ENCODE data around the gene FBXL4.
"Not testable (repeated sequence)": the region's sequence is repeated elsewhere in the genome, so short reads cannot be mapped to it uniquely, and the experiment has no call there.

Gene FBXL4

DNA sequence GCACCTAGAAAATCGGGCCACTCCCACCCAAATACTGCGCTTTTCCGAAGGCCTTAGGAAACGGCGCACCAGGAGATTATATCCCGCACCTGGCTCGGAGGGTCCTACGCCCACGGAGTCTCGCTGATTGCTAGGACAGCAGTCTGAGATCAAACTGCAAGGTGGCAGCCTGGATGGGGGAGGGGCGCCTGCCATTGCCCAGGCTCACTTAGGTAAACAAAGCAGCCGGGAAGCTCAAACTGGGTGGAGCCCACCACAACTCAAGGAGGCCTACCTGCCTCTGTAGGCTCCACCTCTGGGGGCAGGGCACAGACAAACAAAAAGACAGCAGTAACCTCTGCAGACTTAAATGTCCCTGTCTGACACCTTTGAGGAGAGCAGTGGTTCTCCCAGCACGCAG lies 36.8 kb downstream of the FBXL4 start:
- H2BK5ac ChIP-seq (ENCODE audit: low read length); H3K4me1 ChIP-seq (ENCODE audit: control insufficient read depth in 2 of 2, insufficient read depth in 1 of 2, low read depth in 1 of 2, low read length in 2 of 2); DNase-seq (ENCODE audit: low spot score); H3K23ac ChIP-seq (ENCODE audit: low read depth, low read length, poor library complexity); H3K4ac ChIP-seq (ENCODE audit: low read length); H3K27ac ChIP-seq (replicated peaks; ENCODE audit: low read length); H3K4me2 ChIP-seq (ENCODE audit: insufficient read depth, low read length, poor library complexity, severe bottlenecking); H3K9ac ChIP-seq (ENCODE audit: low read depth, low read length, poor library complexity); H3K9me3 ChIP-seq (replicated peaks in 1 of 2; ENCODE audit: control insufficient read depth in 2 of 2, insufficient read depth in 1 of 2, low read depth in 1 of 2, low read length in 2 of 2); H4K91ac ChIP-seq (ENCODE audit: low read depth, low read length, poor library complexity); H2BK120ac ChIP-seq (ENCODE audit: low read depth, low read length); H4K8ac ChIP-seq (ENCODE audit: low read depth, low read length); H2AK5ac ChIP-seq (ENCODE audit: low read depth, low read length); H3K14ac ChIP-seq (ENCODE audit: low read length); H3K79me1 ChIP-seq (ENCODE audit: low read depth, low read length); H2AFZ ChIP-seq (ENCODE audit: low read length); H3K36me3 ChIP-seq (replicated peaks in 1 of 2; ENCODE audit: control insufficient read depth in 2 of 2, insufficient read depth in 2 of 2, low read length in 2 of 2); H3K27me3 ChIP-seq (ENCODE audit: control insufficient read depth in 3 of 3, insufficient read depth in 3 of 3, low read depth in 1 of 3, low read length in 3 of 3); H3K18ac ChIP-seq (ENCODE audit: low read length); H2BK12ac ChIP-seq (ENCODE audit: low read length); H3K4me3 ChIP-seq (ENCODE audit: low read length in 2 of 2); H2BK15ac ChIP-seq (ENCODE audit: low read length): not testable (repeated sequence)
- no CpG with 5 or more reads among the region's 13 CpGs for WGBS, 2 donors (ENCODE audit: extremely low coverage in 2 of 2, insufficient read length in 2 of 2, insufficient replicate concordance in 1 of 2)

GRCh38 chr6:98909236-98909635 lies 38.5 kb downstream of the FBXL4 start:
- Histone ChIP-seq H3K79me1 (ENCODE audit: low read depth, low read length) (no peaks in the 10 kb centered on the region), H2BK15ac (ENCODE audit: low read length) (no peak overlapping the region), H3K23ac (ENCODE audit: low read depth, low read length, poor library complexity) (no peak overlapping the region), H3K4ac (ENCODE audit: low read length) (no peak overlapping the region), H4K91ac (ENCODE audit: low read depth, low read length, poor library complexity) (no peak overlapping the region), H3K18ac (ENCODE audit: low read length) (no peak overlapping the region), H3K14ac (ENCODE audit: low read length) (no peak overlapping the region), H3K9ac (ENCODE audit: low read depth, low read length, poor library complexity) (no peak overlapping the region), H3K36me3 (replicated peaks in 1 of 2; ENCODE audit: control insufficient read depth in 2 of 2, insufficient read depth in 2 of 2, low read length in 2 of 2) (peaks cover 0 to 18% of the 10 kb centered on the region in 2 donors), H3K9me3 (replicated peaks in 1 of 2; ENCODE audit: control insufficient read depth in 2 of 2, insufficient read depth in 1 of 2, low read depth in 1 of 2, low read length in 2 of 2) (peaks cover 0 to 3% of the 10 kb centered on the region in 2 donors), H2BK120ac (ENCODE audit: low read depth, low read length) (no peak overlapping the region), H4K8ac (ENCODE audit: low read depth, low read length) (no peak overlapping the region), H3K27me3 (ENCODE audit: control insufficient read depth in 3 of 3, insufficient read depth in 3 of 3, low read depth in 1 of 3, low read length in 3 of 3) (no peaks in the 10 kb centered on the region), H3K4me3 (ENCODE audit: low read length in 2 of 2) (no peak overlapping the region), H3K27ac (replicated peaks; ENCODE audit: low read length) (no peak overlapping the region), H2AK5ac (ENCODE audit: low read depth, low read length) (no peak overlapping the region), H2BK12ac (ENCODE audit: low read length) (no peak overlapping the region), H2BK5ac (ENCODE audit: low read length) (no peak overlapping the region), H3K4me2 (ENCODE audit: insufficient read depth, low read length, poor library complexity, severe bottlenecking) (no peak overlapping the region), H2AFZ (ENCODE audit: low read length) (no peak overlapping the region), H3K4me1 (ENCODE audit: control insufficient read depth in 2 of 2, insufficient read depth in 1 of 2, low read depth in 1 of 2, low read length in 2 of 2) (no peaks in the 10 kb centered on the region)
- DNase-seq (ENCODE audit: low spot score) = no peak
- WGBS, 2 donors (ENCODE audit: extremely low coverage in 2 of 2, insufficient read length in 2 of 2, insufficient replicate concordance in 1 of 2) = no CpG with 5 or more reads among the region's 1 CpG

- H3K36me3 ChIP-seq (replicated peaks in 1 of 2; ENCODE audit: control insufficient read depth in 2 of 2, insufficient read depth in 2 of 2, low read length in 2 of 2) = peaks cover 0 to 42% of the 10 kb centered on the region in 2 donors
- not testable (repeated sequence) for H4K8ac ChIP-seq (ENCODE audit: low read depth, low read length); H3K27me3 ChIP-seq (ENCODE audit: control insufficient read depth in 3 of 3, insufficient read depth in 3 of 3, low read depth in 1 of 3, low read length in 3 of 3); H3K14ac ChIP-seq (ENCODE audit: low read length); H3K4ac ChIP-seq (ENCODE audit: low read length); H2BK120ac ChIP-seq (ENCODE audit: low read depth, low read length); H3K27ac ChIP-seq (replicated peaks; ENCODE audit: low read length); H3K4me2 ChIP-seq (ENCODE audit: insufficient read depth, low read length, poor library complexity, severe bottlenecking); H3K4me1 ChIP-seq (ENCODE audit: control insufficient read depth in 2 of 2, insufficient read depth in 1 of 2, low read depth in 1 of 2, low read length in 2 of 2); H3K23ac ChIP-seq (ENCODE audit: low read depth, low read length, poor library complexity); H3K9me3 ChIP-seq (replicated peaks in 1 of 2; ENCODE audit: control insufficient read depth in 2 of 2, insufficient read depth in 1 of 2, low read depth in 1 of 2, low read length in 2 of 2); H3K79me1 ChIP-seq (ENCODE audit: low read depth, low read length); H2BK12ac ChIP-seq (ENCODE audit: low read length); H3K9ac ChIP-seq (ENCODE audit: low read depth, low read length, poor library complexity); H2AFZ ChIP-seq (ENCODE audit: low read length); H2BK15ac ChIP-seq (ENCODE audit: low read length); H3K4me3 ChIP-seq (ENCODE audit: low read length in 2 of 2); H3K18ac ChIP-seq (ENCODE audit: low read length); H2BK5ac ChIP-seq (ENCODE audit: low read length); H4K91ac ChIP-seq (ENCODE audit: low read depth, low read length, poor library complexity); H2AK5ac ChIP-seq (ENCODE audit: low read depth, low read length); DNase-seq (ENCODE audit: low spot score)
- WGBS, 2 donors (ENCODE audit: extremely low coverage in 2 of 2, insufficient read length in 2 of 2, insufficient replicate concordance in 1 of 2) = no CpG with 5 or more reads among the region's 1 CpG
These were observed 41.4 kb downstream of the FBXL4 start for GRCh38 chr6:98906342-98906741.

DNA sequence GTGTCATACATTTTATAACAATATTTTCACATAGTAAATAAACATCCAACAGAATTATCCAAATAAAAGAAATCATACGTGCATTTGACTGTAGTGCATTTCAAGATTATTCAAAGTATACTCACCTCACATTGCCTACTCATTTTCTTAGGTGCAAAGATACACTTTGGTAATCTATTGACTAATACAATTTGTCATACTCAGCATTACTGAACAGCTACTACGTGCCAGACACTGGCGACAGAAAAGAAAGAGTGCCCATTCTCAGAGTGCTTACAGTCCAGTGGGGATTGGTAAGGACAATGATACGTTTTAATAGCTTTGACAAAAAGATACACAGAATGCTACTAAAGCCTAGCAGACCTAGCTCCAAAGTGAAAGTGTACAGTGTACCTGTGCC lies 42.0 kb downstream of the FBXL4 start:
- H3K27ac ChIP-seq (replicated peaks; ENCODE audit: low read length) = no peak overlapping the region
- no peak overlapping the region for H3K18ac ChIP-seq (ENCODE audit: low read length)
- H3K4me2 ChIP-seq (ENCODE audit: insufficient read depth, low read length, poor library complexity, severe bottlenecking) = no peak overlapping the region
- no peaks in the 10 kb centered on the region for H3K4me1 ChIP-seq (ENCODE audit: control insufficient read depth in 2 of 2, insufficient read depth in 1 of 2, low read depth in 1 of 2, low read length in 2 of 2)
- no peak overlapping the region for H4K91ac ChIP-seq (ENCODE audit: low read depth, low read length, poor library complexity)
- H3K36me3 ChIP-seq (replicated peaks in 1 of 2; ENCODE audit: control insufficient read depth in 2 of 2, insufficient read depth in 2 of 2, low read length in 2 of 2) = peaks cover 3 to 48% of the 10 kb centered on the region in 2 donors
- no peak overlapping the region for H2BK5ac ChIP-seq (ENCODE audit: low read length)
- H3K4me3 ChIP-seq (ENCODE audit: low read length in 2 of 2) = no peak overlapping the region
- no peak overlapping the region for H3K4ac ChIP-seq (ENCODE audit: low read length)
- no peak overlapping the region for H2BK120ac ChIP-seq (ENCODE audit: low read depth, low read length)
- H2BK12ac ChIP-seq (ENCODE audit: low read length) = no peak overlapping the region
- no peak overlapping the region for H2AFZ ChIP-seq (ENCODE audit: low read length)
- H3K23ac ChIP-seq (ENCODE audit: low read depth, low read length, poor library complexity) = no peak overlapping the region
- H3K14ac ChIP-seq (ENCODE audit: low read length) = no peak overlapping the region
- no peak overlapping the region for H4K8ac ChIP-seq (ENCODE audit: low read depth, low read length)
- no peaks in the 10 kb centered on the region for H3K79me1 ChIP-seq (ENCODE audit: low read depth, low read length)
- no peak overlapping the region for H2BK15ac ChIP-seq (ENCODE audit: low read length)
- H2AK5ac ChIP-seq (ENCODE audit: low read depth, low read length) = no peak overlapping the region
- H3K9ac ChIP-seq (ENCODE audit: low read depth, low read length, poor library complexity) = no peak overlapping the region
- no CpG with 5 or more reads among the region's 4 CpGs for WGBS, 2 donors (ENCODE audit: extremely low coverage in 2 of 2, insufficient read length in 2 of 2, insufficient replicate concordance in 1 of 2)
- H3K27me3 ChIP-seq (ENCODE audit: control insufficient read depth in 3 of 3, insufficient read depth in 3 of 3, low read depth in 1 of 3, low read length in 3 of 3) = no peaks in the 10 kb centered on the region
- peaks cover 0 to 3% of the 10 kb centered on the region in 2 donors for H3K9me3 ChIP-seq (replicated peaks in 1 of 2; ENCODE audit: control insufficient read depth in 2 of 2, insufficient read depth in 1 of 2, low read depth in 1 of 2, low read length in 2 of 2)
- DNase-seq (ENCODE audit: low spot score) = no peak
